C4-2B (cell line): ENCODE results near the gene GRIK2.

Source experiments
- CTCF ChIP-seq: fragments of 450-650 bp; conservative IDR thresholded peaks from 2 replicates; pipeline ENCODE4 v1.5.1; 2017; ENCODE audit warnings: mild to moderate bottlenecking
- ZFX ChIP-seq: fragments of 450-650 bp; IDR thresholded peaks from 2 replicates; pipeline ENCODE4 v1.6.1; 2017

GRCh38 chr6:101585501-101585900 is 192.0 kb downstream of the GRIK2 start:
- TF ChIP-seq CTCF (no peak), ZFX (no peak)
